Measurements from ENCODE around the gene SYT14.
"Not testable (repeated sequence)": the region's sequence is repeated elsewhere in the genome, so short reads cannot be mapped to it uniquely, and the experiment has no call there.

DNA sequence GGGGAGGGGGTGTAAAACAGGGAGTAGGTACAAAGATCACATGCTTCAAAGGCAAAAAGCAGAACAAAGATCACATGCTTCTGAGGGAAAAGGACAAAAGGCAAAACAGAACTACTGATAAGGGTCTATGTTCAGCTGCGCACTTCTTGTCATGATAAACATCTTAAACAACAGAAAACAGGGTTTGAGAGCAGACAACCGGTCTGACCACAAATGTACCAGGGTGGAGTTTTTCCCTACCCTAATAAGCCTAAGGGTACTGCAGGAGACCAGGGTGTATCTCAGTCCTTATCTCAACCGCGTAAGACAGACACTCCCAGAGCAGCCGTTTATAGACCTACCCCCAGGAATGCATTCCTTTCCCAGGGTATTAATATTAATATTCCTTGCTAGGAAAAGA lies 258.2 kb downstream of the SYT14 start:
- TF ChIP-seq EZH2 (IDR thresholded peaks at IDR 0.05; ENCODE audit: insufficient read depth, poor library complexity, severe bottlenecking); EZH2phosphoT487 (IDR thresholded peaks at IDR 0.05; ENCODE audit: insufficient read depth, low read depth): not testable (repeated sequence)

Data from GM23248 (cell line).